Measurements from ENCODE around the gene GABBR2.

The GABBR2 gene

DNA sequence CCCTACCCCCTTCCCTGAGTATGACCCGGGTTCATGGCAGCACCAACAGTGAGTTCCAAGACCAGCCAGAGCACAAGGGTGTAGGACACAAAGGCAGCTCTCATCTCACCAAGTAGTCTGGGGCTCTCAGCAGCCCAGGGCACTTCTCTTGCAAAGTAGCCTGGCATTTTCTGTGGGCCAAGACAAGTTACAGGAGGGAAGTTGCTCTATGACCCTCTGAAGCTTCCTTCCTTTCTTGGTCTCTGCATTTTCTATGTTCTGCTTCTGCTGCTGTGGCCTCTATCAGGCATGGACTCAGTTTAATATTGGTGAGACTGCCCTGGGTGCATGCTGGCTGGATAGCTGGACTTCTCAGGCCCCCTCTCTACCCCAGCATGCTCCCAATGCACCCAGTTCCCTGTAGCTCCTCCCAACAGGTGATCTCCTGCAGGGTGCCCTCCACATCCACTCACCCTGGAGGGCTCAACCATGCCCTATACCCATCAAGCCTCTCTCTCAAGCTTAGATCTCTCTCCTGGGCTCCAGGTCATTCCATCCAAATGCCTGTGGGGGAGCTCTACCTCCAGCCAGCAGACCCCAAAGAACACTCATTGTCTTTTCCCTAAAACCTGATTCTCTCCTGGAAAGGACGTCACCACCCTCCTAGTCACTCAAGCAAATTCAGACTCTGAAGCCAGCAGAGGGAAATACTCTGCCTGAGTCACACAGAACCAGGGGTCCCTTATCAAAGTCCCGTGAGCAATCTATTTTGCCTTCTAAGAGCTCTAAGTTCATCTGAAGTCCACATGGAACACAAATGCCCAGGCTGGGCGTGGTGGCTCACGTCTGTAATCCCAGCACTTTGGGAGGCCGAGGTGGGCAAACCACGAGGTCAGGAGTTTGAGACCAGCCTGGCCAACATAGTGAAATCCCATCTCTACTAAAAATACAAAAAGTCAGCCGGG, 467.1 kb downstream of the GABBR2 start:
- no peak for DNase-seq

DNA sequence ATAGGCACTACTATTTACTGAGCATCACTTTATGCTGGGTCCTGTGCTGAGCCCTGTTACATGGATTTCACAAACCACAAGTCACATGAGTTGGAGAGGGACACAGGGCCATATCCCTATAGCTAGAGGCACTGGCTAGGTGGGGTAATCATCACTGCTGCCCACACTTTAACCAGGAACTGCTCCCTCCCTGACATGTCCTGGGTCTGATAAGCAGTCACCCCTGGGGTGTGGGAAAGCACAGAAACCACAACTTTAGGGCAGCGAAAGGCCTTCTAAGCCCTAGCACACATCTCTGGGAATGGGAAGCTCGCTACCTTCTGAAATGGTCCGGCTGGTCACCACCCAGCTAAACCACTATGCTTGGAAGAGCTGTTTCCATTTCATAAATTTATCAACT, 468.3 kb downstream of the GABBR2 start:
- no peak for DNase-seq

Measured in NCI-H446 treated with DMSO at 0.1 percent for 48 hours (cell line).